ENCODE data around the gene ATP11B.

The ATP11B gene

DNA sequence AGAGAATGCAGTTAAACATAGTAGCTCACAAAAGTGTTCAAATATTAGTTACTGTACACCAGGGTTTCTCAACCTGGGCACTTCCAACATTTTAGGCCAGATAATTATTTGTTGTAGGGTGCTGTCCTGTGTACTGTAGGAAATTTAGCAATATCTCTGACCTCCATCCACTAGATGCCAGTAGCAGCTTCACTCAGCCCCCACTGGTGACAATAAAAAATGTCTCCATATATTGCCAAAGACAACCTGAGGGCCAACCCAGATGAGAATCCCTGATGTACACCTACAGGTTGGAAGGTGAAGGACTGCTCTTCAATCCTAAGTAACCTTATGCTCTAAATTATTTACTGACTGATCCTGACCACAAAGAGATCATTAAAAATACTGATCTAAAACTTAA is 154.6 kb downstream of the ATP11B start:
- TF ChIP-seq CTCF (IDR thresholded peaks at IDR 0.05): no peak
- DNase-seq: no peak
- peaks cover 11% of the 10 kb centered on the region for H3K9me3 Mint-ChIP-seq
- H3K4me3 Mint-ChIP-seq: no peak overlapping the region
- H3K27me3 Mint-ChIP-seq (ENCODE audit: low read depth, poor library complexity): peaks cover 3% of the 10 kb centered on the region
- H3K36me3 Mint-ChIP-seq (ENCODE audit: low read depth): peaks cover 76% of the 10 kb centered on the region
- peaks cover 9% of the 10 kb centered on the region for H3K4me1 Mint-ChIP-seq
- no peak overlapping the region for H3K27ac Mint-ChIP-seq

- Mint-ChIP-seq H3K9me3 (peaks cover 13% of the 10 kb centered on the region), H3K36me3 (ENCODE audit: low read depth) (peaks cover 80% of the 10 kb centered on the region), H3K4me3 (no peak overlapping the region), H3K4me1 (peaks cover 9% of the 10 kb centered on the region), H3K27me3 (ENCODE audit: low read depth, poor library complexity) (peaks cover 3% of the 10 kb centered on the region), H3K27ac (peak overlapping the region; percentile 2)
- no peak for TF ChIP-seq CTCF (IDR thresholded peaks at IDR 0.05)
- DNase-seq: no peak
Observed at GRCh38 chr3:182948305-182948704, 155.0 kb downstream of the ATP11B start.

DNA sequence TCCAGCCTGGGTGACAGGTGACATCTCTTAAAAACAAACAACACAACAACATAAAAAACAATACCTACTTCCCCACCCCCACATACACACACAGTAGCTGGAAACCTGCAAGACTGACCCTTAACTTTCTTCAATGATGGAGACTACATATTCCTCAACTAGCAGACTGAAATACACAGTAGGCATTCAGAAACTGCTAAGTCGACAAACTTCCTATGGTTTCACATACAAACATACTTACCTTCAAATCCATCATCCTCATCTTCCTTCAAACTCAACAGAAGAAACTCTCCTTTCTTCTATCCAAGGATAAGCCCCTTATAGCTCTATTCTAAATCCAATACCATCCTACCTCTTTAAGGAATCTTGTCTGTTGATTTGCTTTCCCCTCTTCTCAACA is 156.4 kb downstream of the ATP11B start:
- Mint-ChIP-seq H3K9me3 (peaks cover 13% of the 10 kb centered on the region), H3K27ac (peak overlapping the region; percentile 2), H3K4me1 (peaks cover 9% of the 10 kb centered on the region), H3K27me3 (ENCODE audit: low read depth, poor library complexity) (peaks cover 3% of the 10 kb centered on the region), H3K4me3 (no peak overlapping the region), H3K36me3 (ENCODE audit: low read depth) (peaks cover 89% of the 10 kb centered on the region)
- no peak for DNase-seq
- TF ChIP-seq CTCF (IDR thresholded peaks at IDR 0.05): no peak

- Mint-ChIP-seq H3K36me3 (ENCODE audit: low read depth) (peaks cover 87% of the 10 kb centered on the region), H3K4me3 (no peak overlapping the region), H3K4me1 (peaks cover 7% of the 10 kb centered on the region), H3K9me3 (peaks cover 13% of the 10 kb centered on the region), H3K27me3 (ENCODE audit: low read depth, poor library complexity) (no peaks in the 10 kb centered on the region), H3K27ac (no peak overlapping the region)
- no peak for TF ChIP-seq CTCF (IDR thresholded peaks at IDR 0.05)
- no peak for DNase-seq
Observed at GRCh38 chr3:182954553-182955235, 161.4 kb downstream of the ATP11B start.

DNA sequence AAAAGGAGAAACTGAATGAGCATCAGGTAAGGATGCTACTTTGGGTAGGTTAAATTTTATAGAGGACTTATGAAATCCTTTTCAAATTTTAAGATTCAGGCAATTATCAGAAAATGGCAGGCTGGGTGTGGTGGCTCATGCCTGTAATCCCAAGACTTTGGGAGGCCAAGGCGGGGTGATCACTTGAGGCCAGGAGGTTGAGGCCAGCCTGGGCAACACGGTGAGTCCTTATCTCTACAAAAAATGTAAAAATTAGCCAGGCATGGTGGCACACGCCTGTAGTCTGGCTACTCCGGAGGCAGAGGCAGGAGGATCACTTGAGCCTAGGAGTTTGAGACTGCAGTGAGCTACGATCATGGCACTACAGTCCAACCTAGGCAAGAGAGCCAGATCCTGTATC is 163.9 kb downstream of the ATP11B start:
- H3K4me3 Mint-ChIP-seq: no peak overlapping the region
- no peak for TF ChIP-seq CTCF (IDR thresholded peaks at IDR 0.05)
- peaks cover 72% of the 10 kb centered on the region for H3K36me3 Mint-ChIP-seq (ENCODE audit: low read depth)
- no peak for DNase-seq
- H3K9me3 Mint-ChIP-seq: peaks cover 9% of the 10 kb centered on the region
- H3K4me1 Mint-ChIP-seq: peaks cover 18% of the 10 kb centered on the region
- H3K27ac Mint-ChIP-seq: no peak overlapping the region
- H3K27me3 Mint-ChIP-seq (ENCODE audit: low read depth, poor library complexity): no peaks in the 10 kb centered on the region

DNA sequence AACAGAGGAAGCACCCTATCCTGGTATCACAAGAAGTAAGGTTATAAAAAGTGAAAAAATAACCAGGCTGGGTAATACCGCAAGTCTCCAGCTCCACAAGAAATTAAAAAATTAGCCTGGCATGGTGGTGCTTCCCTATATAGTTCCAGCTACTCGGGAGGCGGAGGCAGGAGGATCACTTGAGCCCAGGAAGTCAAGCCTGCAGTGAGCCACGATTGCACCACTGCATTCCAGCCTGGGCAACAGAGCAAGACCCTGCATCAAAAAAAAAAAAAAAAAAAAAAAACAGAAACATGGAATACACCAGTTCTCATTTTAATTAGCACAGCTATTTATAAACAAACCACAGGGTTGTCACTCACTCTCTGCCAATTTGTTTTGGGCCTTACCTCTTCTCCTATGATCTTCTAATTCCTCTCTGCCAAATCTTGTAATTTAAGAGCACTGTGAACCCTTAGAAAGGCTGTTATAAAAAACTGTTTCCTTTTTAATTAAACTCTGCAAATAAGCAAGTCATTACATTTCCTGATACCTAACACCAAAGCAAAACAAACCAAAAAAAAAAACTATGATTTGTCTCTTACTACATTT is 164.5 kb downstream of the ATP11B start:
- Mint-ChIP-seq H3K9me3 (peaks cover 4% of the 10 kb centered on the region), H3K27ac (no peak overlapping the region), H3K36me3 (ENCODE audit: low read depth) (peaks cover 71% of the 10 kb centered on the region), H3K4me3 (no peak overlapping the region), H3K4me1 (peaks cover 23% of the 10 kb centered on the region), H3K27me3 (ENCODE audit: low read depth, poor library complexity) (no peaks in the 10 kb centered on the region)
- no peak for TF ChIP-seq CTCF (IDR thresholded peaks at IDR 0.05)
- no peak for DNase-seq
